HG03196 (cell line): ENCODE measurements around the gene RBM15.

Experiments used
- ATAC-seq: cut with Tn5 transposase; IDR thresholded peaks from one replicate; pipeline ENCODE4 v1.9.1; 2021; ENCODE audit not compliant: unreplicated experiment

RBM15 gene

GRCh38 chr1:110321045-110321444 lies 18.1 kb upstream of the RBM15 start:
- ATAC-seq, result no peak

GRCh38 chr1:110321846-110322245 lies 17.3 kb upstream of the RBM15 start:
- ATAC-seq, result no peak

DNA sequence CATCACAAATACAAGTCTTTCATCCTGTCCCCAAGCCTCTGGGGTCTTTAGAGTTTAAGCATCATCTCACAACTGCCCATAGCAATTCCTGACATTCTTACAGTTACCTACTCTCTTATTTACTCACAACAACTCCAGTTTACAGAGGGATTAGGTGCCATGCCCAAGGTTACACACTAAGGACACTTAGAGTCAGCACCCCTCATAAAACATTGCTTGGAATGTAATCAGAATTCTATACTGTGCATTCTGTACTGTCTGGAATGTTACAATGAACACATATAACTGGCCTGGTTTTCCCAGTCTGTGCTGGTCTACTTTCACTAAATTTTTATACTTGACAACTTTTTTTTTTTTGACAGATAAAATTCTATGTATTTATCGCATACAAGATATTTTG lies 14.5 kb upstream of the RBM15 start:
- no peak for ATAC-seq

DNA sequence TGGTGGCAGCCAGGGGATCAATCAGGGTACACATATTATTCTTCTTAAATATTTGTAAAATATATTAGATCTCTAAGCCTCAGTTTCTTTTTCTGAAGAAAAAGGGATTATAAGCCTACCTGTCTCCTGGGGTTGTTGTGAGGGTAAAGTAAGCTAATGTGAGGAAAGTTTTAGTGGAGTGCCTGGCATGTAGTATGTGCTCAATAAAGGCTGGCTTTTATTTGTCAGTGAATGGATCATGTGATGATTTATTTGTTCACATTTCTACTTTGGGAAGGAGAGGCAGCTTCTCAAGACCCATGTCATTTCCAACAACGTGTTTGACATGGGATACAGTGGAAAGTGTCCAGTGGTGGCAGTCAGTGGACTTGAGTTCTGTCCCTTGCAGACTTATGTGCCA lies 12.4 kb upstream of the RBM15 start:
- ATAC-seq, result no peak

- no peak for ATAC-seq
Measured at GRCh38 chr1:110328274-110328673, 10.9 kb upstream of the RBM15 start.

GRCh38 chr1:110328700-110329099 lies 10.5 kb upstream of the RBM15 start:
- ATAC-seq, result no peak

DNA sequence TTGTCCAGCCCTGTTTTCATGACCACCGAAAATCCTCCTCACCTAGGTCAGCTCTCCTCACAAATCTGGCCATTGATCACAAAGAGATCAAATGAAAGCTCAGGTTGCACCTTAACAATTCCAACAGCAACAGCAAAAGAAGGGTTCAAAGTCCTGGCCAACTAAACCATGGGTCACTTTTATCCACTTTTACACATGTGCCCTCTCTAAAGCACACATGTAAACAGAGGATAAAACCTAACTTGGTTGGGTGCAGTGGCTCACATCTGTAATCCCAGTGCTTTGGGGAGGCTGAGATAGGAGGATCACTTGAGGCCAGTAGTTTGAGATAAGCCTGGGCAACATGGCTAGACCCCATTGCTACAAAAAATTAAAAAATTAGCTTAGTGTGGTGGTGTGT lies 3.9 kb upstream of the RBM15 start:
- no peak for ATAC-seq

DNA sequence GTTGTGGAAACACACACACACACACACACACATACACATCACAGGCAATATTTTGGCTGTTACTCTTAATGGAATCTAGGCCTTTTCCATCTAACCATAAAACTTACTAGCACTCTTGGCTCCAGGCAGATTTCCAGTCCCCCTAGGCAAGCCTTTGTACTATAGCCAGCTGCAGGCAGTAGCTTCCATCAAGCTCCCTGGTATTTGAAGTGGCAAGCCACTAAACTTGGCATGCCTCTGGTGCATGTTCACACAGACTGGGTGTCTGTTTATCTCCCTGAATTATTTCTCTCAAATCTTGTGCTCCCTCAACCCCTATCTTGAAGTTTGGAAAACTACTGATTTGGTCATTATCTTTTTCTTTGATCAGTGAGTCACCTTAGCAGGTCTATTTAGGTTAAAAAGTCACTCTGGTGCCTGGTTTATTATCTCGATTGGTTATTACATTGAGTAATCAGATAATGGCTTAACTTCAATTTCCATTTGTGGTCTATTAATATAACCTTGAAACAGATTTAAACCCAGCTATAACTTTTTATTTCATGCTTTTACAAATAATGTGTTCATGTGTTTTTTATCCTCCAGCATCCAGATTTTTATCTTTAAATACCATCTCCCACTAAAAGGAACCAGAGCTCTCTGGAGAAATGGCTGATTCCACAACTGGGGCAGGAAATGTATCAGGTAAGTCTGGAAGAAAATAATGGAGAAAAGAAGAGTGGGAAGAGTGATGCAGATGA lies 2.7 kb upstream of the RBM15 start:
- ATAC-seq, result no peak

GRCh38 chr1:110337704-110338308 lies 1.4 kb upstream of the RBM15 start:
- ATAC-seq, result no peak

DNA sequence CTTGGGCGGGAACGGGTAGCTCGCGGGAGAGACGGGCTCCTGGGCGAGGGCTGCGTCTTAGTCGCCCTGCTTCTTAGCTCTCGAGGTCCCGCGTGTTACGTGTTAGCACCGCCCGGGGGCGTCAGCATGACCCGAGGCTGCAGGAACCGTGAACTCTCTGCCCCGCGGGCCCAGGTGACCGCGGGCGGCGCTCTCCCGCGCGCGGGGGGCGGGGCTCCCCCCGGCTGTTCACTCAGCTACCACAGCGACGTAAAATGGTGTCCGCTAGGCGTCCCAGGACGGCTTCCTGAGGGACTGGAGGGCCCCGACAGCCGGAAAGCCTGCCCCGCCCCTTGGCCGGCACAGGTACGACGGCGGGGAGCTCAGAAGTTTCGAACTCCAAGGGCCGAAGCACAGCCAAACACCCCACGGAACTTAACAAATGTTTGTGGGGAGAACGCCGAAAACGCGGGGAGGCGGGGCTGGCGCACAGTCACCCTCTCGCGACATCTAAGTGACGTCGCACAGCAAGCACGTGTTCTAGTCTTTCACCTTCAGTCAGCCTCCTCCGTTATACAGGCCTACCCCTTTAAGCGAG lies 780 bp upstream of the RBM15 start:
- ATAC-seq, result peak; percentile 62

DNA sequence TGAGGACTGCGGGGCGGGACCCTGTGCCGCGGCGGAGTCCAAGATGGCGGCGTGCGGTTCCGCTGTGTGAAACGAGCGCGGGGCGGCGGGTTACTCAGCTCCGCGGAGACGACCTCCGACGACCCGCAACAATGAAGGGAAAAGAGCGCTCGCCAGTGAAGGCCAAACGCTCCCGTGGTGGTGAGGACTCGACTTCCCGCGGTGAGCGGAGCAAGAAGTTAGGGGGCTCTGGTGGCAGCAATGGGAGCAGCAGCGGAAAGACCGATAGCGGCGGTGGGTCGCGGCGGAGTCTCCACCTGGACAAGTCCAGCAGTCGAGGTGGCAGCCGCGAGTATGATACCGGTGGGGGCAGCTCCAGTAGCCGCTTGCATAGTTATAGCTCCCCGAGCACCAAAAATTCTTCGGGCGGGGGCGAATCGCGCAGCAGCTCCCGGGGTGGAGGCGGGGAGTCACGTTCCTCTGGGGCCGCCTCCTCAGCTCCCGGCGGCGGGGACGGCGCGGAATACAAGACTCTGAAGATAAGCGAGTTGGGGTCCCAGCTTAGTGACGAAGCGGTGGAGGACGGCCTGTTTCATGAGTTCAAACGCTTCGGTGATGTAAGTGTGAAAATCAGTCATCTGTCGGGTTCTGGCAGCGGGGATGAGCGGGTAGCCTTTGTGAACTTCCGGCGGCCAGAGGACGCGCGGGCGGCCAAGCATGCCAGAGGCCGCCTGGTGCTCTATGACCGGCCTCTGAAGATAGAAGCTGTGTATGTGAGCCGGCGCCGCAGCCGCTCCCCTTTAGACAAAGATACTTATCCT lies 430 bp downstream of the RBM15 start:
- peak; percentile 8 for ATAC-seq

DNA sequence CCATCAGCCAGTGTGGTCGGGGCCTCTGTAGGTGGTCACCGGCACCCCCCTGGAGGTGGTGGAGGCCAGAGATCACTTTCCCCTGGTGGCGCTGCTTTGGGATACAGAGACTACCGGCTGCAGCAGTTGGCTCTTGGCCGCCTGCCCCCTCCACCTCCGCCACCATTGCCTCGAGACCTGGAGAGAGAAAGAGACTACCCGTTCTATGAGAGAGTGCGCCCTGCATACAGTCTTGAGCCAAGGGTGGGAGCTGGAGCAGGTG lies 961 bp downstream of the RBM15 start:
- no peak for ATAC-seq

DNA sequence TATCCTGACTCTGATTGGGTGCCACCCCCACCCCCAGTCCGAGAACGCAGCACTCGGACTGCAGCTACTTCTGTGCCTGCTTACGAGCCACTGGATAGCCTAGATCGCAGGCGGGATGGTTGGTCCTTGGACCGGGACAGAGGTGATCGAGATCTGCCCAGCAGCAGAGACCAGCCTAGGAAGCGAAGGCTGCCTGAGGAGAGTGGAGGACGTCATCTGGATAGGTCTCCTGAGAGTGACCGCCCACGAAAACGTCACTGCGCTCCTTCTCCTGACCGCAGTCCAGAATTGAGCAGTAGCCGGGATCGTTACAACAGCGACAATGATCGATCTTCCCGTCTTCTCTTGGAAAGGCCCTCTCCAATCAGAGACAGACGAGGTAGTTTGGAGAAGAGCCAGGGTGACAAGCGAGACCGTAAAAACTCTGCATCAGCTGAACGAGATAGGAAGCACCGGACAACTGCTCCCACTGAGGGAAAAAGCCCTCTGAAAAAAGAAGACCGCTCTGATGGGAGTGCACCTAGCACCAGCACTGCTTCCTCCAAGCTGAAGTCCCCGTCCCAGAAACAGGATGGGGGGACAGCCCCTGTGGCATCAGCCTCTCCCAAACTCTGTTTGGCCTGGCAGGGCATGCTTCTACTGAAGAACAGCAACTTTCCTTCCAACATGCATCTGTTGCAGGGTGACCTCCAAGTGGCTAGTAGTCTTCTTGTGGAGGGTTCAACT lies 2.1 kb downstream of the RBM15 start:
- no peak for ATAC-seq

GRCh38 chr1:110341872-110342331 lies 2.7 kb downstream of the RBM15 start:
- no peak for ATAC-seq

GRCh38 chr1:110343249-110343648 lies 4.1 kb downstream of the RBM15 start:
- no peak for ATAC-seq

- no peak for ATAC-seq
Measured at GRCh38 chr1:110344152-110344551, 5.0 kb downstream of the RBM15 start.

DNA sequence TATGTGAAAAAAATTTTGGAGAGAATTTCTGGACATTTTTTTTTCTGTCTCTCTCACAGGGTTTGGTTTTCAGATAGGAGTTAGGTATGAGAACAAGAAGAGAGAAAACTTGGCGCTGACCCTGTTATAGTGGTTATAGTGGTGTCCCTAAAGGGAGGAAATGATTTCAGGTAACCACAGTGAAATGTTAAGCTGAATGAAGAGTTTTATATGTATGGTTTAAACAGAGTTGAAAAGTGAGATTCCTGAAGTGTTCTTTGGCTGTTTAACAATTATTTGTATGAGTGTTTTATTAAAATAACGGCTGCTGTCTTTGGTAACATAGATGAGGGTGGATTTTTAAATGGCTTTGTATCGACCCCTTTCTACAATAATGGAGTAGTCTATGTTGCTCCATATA lies 6.3 kb downstream of the RBM15 start:
- ATAC-seq, result no peak

DNA sequence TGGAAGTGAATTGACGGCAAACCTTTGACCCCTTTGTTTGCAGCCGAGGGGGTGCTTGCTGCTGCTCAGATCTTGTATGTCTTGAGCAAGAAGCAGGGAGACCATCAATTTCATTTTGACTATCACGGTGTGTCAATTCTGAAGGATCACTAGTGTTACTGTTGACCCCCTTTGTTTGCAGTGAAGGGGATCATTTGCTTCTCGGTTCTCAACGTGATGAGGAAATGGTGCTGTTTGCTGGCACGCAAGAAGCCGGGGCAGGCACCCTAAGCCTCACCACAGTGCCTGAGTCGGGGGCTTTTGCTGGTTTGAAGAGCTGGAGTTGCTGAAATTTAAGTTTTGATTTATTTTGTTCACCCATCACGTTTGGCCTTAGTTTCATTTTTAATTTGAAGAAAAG lies 7.5 kb downstream of the RBM15 start:
- no peak for ATAC-seq

DNA sequence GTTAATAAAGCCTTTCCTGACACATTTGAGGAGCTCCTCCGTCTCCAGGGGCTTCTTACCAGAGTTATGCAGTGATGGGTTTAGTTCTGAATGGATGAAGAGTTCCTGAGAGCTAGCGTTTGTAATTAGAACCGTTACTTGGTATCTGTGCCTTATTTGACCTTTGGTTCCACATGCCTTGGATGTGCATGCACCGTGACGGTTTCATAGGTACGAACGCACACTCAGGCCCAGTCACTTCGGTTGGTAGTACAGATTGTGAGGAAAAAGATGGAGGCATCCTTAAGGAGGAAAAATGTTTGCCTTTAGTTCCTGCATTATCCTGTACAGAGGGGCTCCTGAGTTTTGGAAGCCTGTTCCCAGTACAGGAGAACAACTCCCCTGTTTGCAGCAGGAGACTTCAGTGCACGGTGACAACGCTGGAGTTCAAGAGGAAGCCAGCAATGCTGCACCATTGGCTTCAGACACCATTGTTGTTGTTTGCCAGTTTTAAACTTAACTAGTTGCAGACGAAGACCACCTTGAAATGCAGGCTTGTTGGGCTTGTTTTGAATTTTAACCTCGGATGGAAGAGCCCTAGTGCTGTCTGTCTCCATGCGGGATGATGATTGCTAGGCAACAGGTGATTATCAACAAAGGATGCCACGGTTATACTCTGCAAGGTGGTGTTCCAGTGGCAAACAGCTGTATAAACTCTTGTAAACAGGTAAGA lies 8.2 kb downstream of the RBM15 start:
- ATAC-seq, result no peak

GRCh38 chr1:110348050-110348449 lies 8.9 kb downstream of the RBM15 start:
- ATAC-seq, result no peak

DNA sequence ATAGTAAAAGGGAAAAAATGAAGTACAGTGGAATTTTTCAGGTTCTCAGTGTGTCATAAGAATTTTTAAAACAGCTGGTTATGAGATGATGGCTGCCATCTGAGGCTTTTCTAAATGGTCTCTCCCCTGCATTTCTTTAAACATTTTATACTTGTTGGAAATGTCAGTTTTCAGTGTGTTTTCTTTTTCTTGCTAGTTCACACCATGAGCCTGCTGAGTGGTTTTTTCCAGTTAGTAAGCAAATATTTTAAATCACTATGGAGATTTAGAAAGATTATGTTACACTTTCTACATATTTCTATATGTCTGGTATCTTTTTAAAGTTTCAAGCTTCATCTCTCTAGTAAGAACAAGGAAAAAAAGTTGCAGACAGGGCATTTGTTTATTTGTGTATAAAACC lies 9.6 kb downstream of the RBM15 start:
- ATAC-seq, result no peak
